GOT3 (cell line): ENCODE measurements around the gene DENND4C.
"Not testable (repeated sequence)": the region's sequence is repeated elsewhere in the genome, so short reads cannot be mapped to it uniquely, and the experiment has no call there.

Source experiments
- DNase-seq: peaks from one replicate; lab custom pipeline; 2025; ENCODE audit warnings: mixed read lengths; lab: John Stamatoyannopoulos, UW

Gene DENND4C

GRCh38 chr9:19230355-19231125, at the start of gene DENND4C:
Gene DENND4C (plus strand): TSS chr9:19230693. CDS start chr9:19276175, 45,482 bp downstream.
- DNase-seq = peak; percentile 11

- no peak for DNase-seq
Observed at GRCh38 chr9:19180991-19181390, 49.5 kb upstream of the DENND4C start.

GRCh38 chr9:19181561-19181960, 48.9 kb upstream of the DENND4C start:
- no peak for DNase-seq

- DNase-seq = peak; percentile 7
Observed at GRCh38 chr9:19184144-19184917, 46.2 kb upstream of the DENND4C start.

GRCh38 chr9:19185191-19185590, 45.3 kb upstream of the DENND4C start:
- DNase-seq = no peak

GRCh38 chr9:19186232-19186631, 44.3 kb upstream of the DENND4C start:
- no peak for DNase-seq

- DNase-seq = no peak
Observed at GRCh38 chr9:19188771-19189170, 41.7 kb upstream of the DENND4C start.

- DNase-seq = no peak
Observed at GRCh38 chr9:19192202-19193028, 38.1 kb upstream of the DENND4C start.

- DNase-seq = no peak
Observed at GRCh38 chr9:19193029-19193324, 37.5 kb upstream of the DENND4C start.

GRCh38 chr9:19193358-19193973, 37.0 kb upstream of the DENND4C start:
- not testable (repeated sequence) for DNase-seq

GRCh38 chr9:19198406-19198805, 32.1 kb upstream of the DENND4C start:
- no peak for DNase-seq

- DNase-seq = no peak
Observed at GRCh38 chr9:19199012-19199411, 31.5 kb upstream of the DENND4C start.

GRCh38 chr9:19200229-19200628, 30.3 kb upstream of the DENND4C start:
- no peak for DNase-seq

- DNase-seq = no peak
Observed at GRCh38 chr9:19201899-19202891, 28.3 kb upstream of the DENND4C start.

- no peak for DNase-seq
Observed at GRCh38 chr9:19203058-19203457, 27.4 kb upstream of the DENND4C start.

- DNase-seq = no peak
Observed at GRCh38 chr9:19208653-19209052, 21.8 kb upstream of the DENND4C start.

- no peak for DNase-seq
Observed at GRCh38 chr9:19209188-19209587, 21.3 kb upstream of the DENND4C start.

GRCh38 chr9:19213823-19214222, 16.7 kb upstream of the DENND4C start:
- DNase-seq = no peak

- no peak for DNase-seq
Observed at GRCh38 chr9:19216466-19216865, 14.0 kb upstream of the DENND4C start.

GRCh38 chr9:19221326-19221725, 9.2 kb upstream of the DENND4C start:
- no peak for DNase-seq

GRCh38 chr9:19223724-19224123, 6.8 kb upstream of the DENND4C start:
- DNase-seq = no peak
